ENCODE results near the gene RMC1. TPM values are rescaled to one million over a fixed set of nuclear protein-coding genes. Genes with fewer than 3 reads are reported as not detected.

The RMC1 gene
- total RNA-seq, 1 experiment from 2014 or later, result 38.4 TPM

- no peak overlapping the region for H3K9ac ChIP-seq (ENCODE audit: low read length)
- H3K79me2 ChIP-seq (ENCODE audit: insufficient read depth, low read length), result no peaks in the 10 kb centered on the region
- no peak overlapping the region for H2AFZ ChIP-seq (ENCODE audit: low read depth, low read length, poor library complexity, severe bottlenecking)
- no peak overlapping the region for H3K4me3 ChIP-seq (replicated peaks in 1 of 2; ENCODE audit: low read depth in 1 of 2, low read length in 2 of 2)
- ChIA-PET CTCF (interaction anchor here (1.2 kb wide), 1 partner anchor 218 kb away, joined by 5 read pairs; no protein-coding TSS in a partner anchor), POLR2A (no interaction called here), RAD21 (ENCODE audit: low non-redundant PET in 1 of 2, low total read pairs in 2 of 2, uncharacterized antibody in 2 of 2, unreplicated experiment in 2 of 2) (no interaction called here)
- peaks cover 1 to 16% of the 10 kb centered on the region in 2 experiments; a peak in 3 of 4 replicates for H3K36me3 ChIP-seq (ENCODE audit: control insufficient read depth in 1 of 2, insufficient read depth in 2 of 2, low read length in 2 of 2)
- intact Hi-C loops (cut with micrococcal nuclease), result no loop called here
- H4K20me1 ChIP-seq (ENCODE audit: insufficient read depth), result no peaks in the 10 kb centered on the region
- no peaks in the 10 kb centered on the region for H3K4me1 ChIP-seq (ENCODE audit: control insufficient read depth in 1 of 2, insufficient read depth in 2 of 2, low read length in 2 of 2)
- no peak for DNase-seq (ENCODE audit: low read depth, low spot score)
- no peaks in the 10 kb centered on the region for H3K9me2 ChIP-seq (ENCODE audit: insufficient read depth)
- no peaks in the 10 kb centered on the region for H3K27me3 ChIP-seq (ENCODE audit: insufficient read depth, low read length)
- H3K4me2 ChIP-seq (ENCODE audit: low read length), result no peak overlapping the region
- ATAC-seq, result no peak
- H3K9me3 ChIP-seq (ENCODE audit: control insufficient read depth in 1 of 2, insufficient read depth in 1 of 2, low read depth in 1 of 2, low read length in 2 of 2), result no peaks in the 10 kb centered on the region
- TF ChIP-seq YY1 (IDR thresholded peaks at IDR 0.05; ENCODE audit: extremely low read depth, insufficient replicate concordance, low read depth, low read length), result no peak
- TF ChIP-seq FOSL1 (IDR thresholded peaks at IDR 0.05; ENCODE audit: low read depth), result no peak
- TF ChIP-seq ZFX (IDR thresholded peaks at IDR 0.05), result no peak
- no peak for TF ChIP-seq EZH2 (IDR thresholded peaks at IDR 0.05)
- no peak for TF ChIP-seq JUND (IDR thresholded peaks at IDR 0.05)
- TF ChIP-seq EZH2phosphoT487 (IDR thresholded peaks at IDR 0.05; ENCODE audit: borderline replicate concordance), result no peak
- no peak for TF ChIP-seq EGR1 (IDR thresholded peaks at IDR 0.05; ENCODE audit: low read depth)
- no peak for TF ChIP-seq ELF1 (IDR thresholded peaks at IDR 0.05; ENCODE audit: borderline replicate concordance, low read depth)
- TF ChIP-seq ZBTB33 (IDR thresholded peaks at IDR 0.05; ENCODE audit: extremely low read depth, insufficient replicate concordance, low read length), result no peak
- no TSS peak for BruUV-seq (replicated peaks)
- H3K27ac ChIP-seq (ENCODE audit: low read depth, low read length), result no peak overlapping the region
Observed at GRCh38 chr18:23485386-23485785, 17.9 kb upstream of the RMC1 start.

Data from HCT116 (cell line).